ENCODE results near the gene JAK1. TPM values are rescaled to one million over a fixed set of nuclear protein-coding genes. Genes with fewer than 3 reads are reported as not detected.

Gene JAK1
- total and polyA plus RNA-seq, 10 donors: 46.6 to 270 (median 205) TPM

- no peak for DNase-seq
- intact Hi-C loops (cut with DNase I; ENCODE audit: low total_unique reads): no loop called here
- TF ChIP-seq POLR2AphosphoS5 (IDR thresholded peaks at IDR 0.05) (no peak), POLR2A (IDR thresholded peaks at IDR 0.05) (no peak), CTCF (IDR thresholded peaks at IDR 0.05 in 8 of 11, conservative IDR thresholded peaks at IDR 0.05 in 3 of 11) (no peak)
Observed at GRCh38 chr1:64979358-64979757, 13.0 kb upstream of the JAK1 start.

GRCh38 chr1:64976361-64976760, 10.0 kb upstream of the JAK1 start:
- intact Hi-C loops (cut with DNase I; ENCODE audit: low total_unique reads): no loop called here
- WGBS, 5 donors: 95 to 99% (median 96%) methylated on average over 3 of the region's 3 CpGs

More at GRCh38 chr1:64979358-64979757, 13.0 kb upstream of the JAK1 start:
- Histone ChIP-seq H3K4me3 (no peak overlapping the region), H3K4me1 (peaks cover 0 to 4% (median 0%) of the 10 kb centered on the region in 6 donors), H3K27me3 (replicated peaks in 1 of 7) (no peaks in the 10 kb centered on the region), H3K9me3 (no peaks in the 10 kb centered on the region), H3K36me3 (no peaks in the 10 kb centered on the region), H3K27ac (no peak overlapping the region)

GRCh38 chr1:64975740-64976139, 9.4 kb upstream of the JAK1 start:
- DNase-seq: no peak

More at GRCh38 chr1:64976361-64976760, 10.0 kb upstream of the JAK1 start:
- DNase-seq: no peak
- Histone ChIP-seq H3K36me3 (no peaks in the 10 kb centered on the region), H3K27me3 (replicated peaks in 1 of 7) (no peaks in the 10 kb centered on the region), H3K4me3 (no peak overlapping the region), H3K4me1 (no peaks in the 10 kb centered on the region), H3K9me3 (no peaks in the 10 kb centered on the region), H3K27ac (no peak overlapping the region)
- no peak for TF ChIP-seq POLR2AphosphoS5 (IDR thresholded peaks at IDR 0.05)
- no peak for TF ChIP-seq CTCF (IDR thresholded peaks at IDR 0.05 in 8 of 11, conservative IDR thresholded peaks at IDR 0.05 in 3 of 11)
- no peak for TF ChIP-seq POLR2A (IDR thresholded peaks at IDR 0.05)

GRCh38 chr1:64975127-64975526, 8.8 kb upstream of the JAK1 start:
- 62 to 100% (median 94%) methylated on average over 1 of the region's 1 CpG for WGBS, 5 donors
- H3K27ac ChIP-seq: no peak overlapping the region
- no peak overlapping the region for H3K4me3 ChIP-seq
- no peaks in the 10 kb centered on the region for H3K27me3 ChIP-seq (replicated peaks in 1 of 7)
- no peak for DNase-seq
- no peaks in the 10 kb centered on the region for H3K36me3 ChIP-seq
- intact Hi-C loops (cut with DNase I; ENCODE audit: low total_unique reads): no loop called here
- no peak for TF ChIP-seq CTCF (IDR thresholded peaks at IDR 0.05 in 8 of 11, conservative IDR thresholded peaks at IDR 0.05 in 3 of 11)
- no peaks in the 10 kb centered on the region for H3K4me1 ChIP-seq
- no peaks in the 10 kb centered on the region for H3K9me3 ChIP-seq

More at GRCh38 chr1:64975740-64976139, 9.4 kb upstream of the JAK1 start:
- no peaks in the 10 kb centered on the region for H3K4me1 ChIP-seq
- H3K9me3 ChIP-seq: no peaks in the 10 kb centered on the region
- H3K36me3 ChIP-seq: no peaks in the 10 kb centered on the region
- H3K27me3 ChIP-seq (replicated peaks in 1 of 7): no peaks in the 10 kb centered on the region
- intact Hi-C loops (cut with DNase I; ENCODE audit: low total_unique reads): no loop called here
- 71 to 79% (median 74%) methylated on average over 5 of the region's 5 CpGs for WGBS, 5 donors
- H3K4me3 ChIP-seq: no peak overlapping the region
- H3K27ac ChIP-seq: no peak overlapping the region
- TF ChIP-seq POLR2A (IDR thresholded peaks at IDR 0.05): no peak
- no peak for TF ChIP-seq CTCF (IDR thresholded peaks at IDR 0.05 in 8 of 11, conservative IDR thresholded peaks at IDR 0.05 in 3 of 11)
- TF ChIP-seq POLR2AphosphoS5 (IDR thresholded peaks at IDR 0.05): no peak

All from spleen (tissue), 11 donors.